ENCODE measurements around the gene DEFB113. TPM values are rescaled to one million over a fixed set of nuclear protein-coding genes. Genes with fewer than 3 reads are reported as not detected.
"Not testable (repeated sequence)": the region's sequence is repeated elsewhere in the genome, so short reads cannot be mapped to it uniquely, and the experiment has no call there.

DEFB113 gene
- total RNA-seq, 2 experiments from 2014 or later: not detected

- Histone ChIP-seq H3K4me2 (ENCODE audit: low read length) (no peak overlapping the region), H3K36me3 (ENCODE audit: insufficient read depth, low read length) (no peaks in the 10 kb centered on the region), H3K9me3 (ENCODE audit: low read length) (no peaks in the 10 kb centered on the region), H3K4me1 (ENCODE audit: insufficient read depth, low read length, poor library complexity, severe bottlenecking) (no peaks in the 10 kb centered on the region), H3K9me2 (ENCODE audit: insufficient read depth, low read length) (no peaks in the 10 kb centered on the region), H3K27ac (ENCODE audit: low read depth, low read length, poor library complexity, severe bottlenecking) (no peak overlapping the region), H4K20me1 (ENCODE audit: insufficient read depth, low read length) (no peaks in the 10 kb centered on the region), H3K79me2 (ENCODE audit: insufficient read depth, low read depth, low read length) (no peaks in the 10 kb centered on the region), H2AFZ (ENCODE audit: low read length) (no peak overlapping the region), H3K4me3 (ENCODE audit: low read depth, low read length, poor library complexity, severe bottlenecking) (no peak overlapping the region)
- TF ChIP-seq, protein P1, sequence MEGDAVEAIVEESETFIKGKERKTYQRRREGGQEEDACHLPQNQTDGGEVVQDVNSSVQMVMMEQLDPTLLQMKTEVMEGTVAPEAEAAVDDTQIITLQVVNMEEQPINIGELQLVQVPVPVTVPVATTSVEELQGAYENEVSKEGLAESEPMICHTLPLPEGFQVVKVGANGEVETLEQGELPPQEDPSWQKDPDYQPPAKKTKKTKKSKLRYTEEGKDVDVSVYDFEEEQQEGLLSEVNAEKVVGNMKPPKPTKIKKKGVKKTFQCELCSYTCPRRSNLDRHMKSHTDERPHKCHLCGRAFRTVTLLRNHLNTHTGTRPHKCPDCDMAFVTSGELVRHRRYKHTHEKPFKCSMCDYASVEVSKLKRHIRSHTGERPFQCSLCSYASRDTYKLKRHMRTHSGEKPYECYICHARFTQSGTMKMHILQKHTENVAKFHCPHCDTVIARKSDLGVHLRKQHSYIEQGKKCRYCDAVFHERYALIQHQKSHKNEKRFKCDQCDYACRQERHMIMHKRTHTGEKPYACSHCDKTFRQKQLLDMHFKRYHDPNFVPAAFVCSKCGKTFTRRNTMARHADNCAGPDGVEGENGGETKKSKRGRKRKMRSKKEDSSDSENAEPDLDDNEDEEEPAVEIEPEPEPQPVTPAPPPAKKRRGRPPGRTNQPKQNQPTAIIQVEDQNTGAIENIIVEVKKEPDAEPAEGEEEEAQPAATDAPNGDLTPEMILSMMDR (conservative IDR thresholded peaks at IDR 0.05; ENCODE audit: low read length): no peak
- no peak for TF ChIP-seq EZH2phosphoT487 (IDR thresholded peaks at IDR 0.05; ENCODE audit: borderline replicate concordance, low read depth, low read length)
- no TSS peak for BruUV-seq (replicated peaks)
- no peak for DNase-seq (ENCODE audit: low spot score)
- POLR2A ChIA-PET: no interaction called here
- CTCF ChIA-PET (ENCODE audit: unreplicated experiment): no interaction called here
- intact Hi-C loops (cut with micrococcal nuclease; ENCODE audit: unreplicated experiment): no loop called here
Measured at GRCh38 chr6:49949062-49949461, 20.4 kb downstream of the DEFB113 start.

GRCh38 chr6:49946835-49947234, 22.6 kb downstream of the DEFB113 start:
- no peak for TF ChIP-seq EZH2phosphoT487 (IDR thresholded peaks at IDR 0.05; ENCODE audit: borderline replicate concordance, low read depth, low read length)
- TF ChIP-seq, protein P1 (conservative IDR thresholded peaks at IDR 0.05; ENCODE audit: low read length): no peak
- no peaks in the 10 kb centered on the region for H3K36me3 ChIP-seq (ENCODE audit: insufficient read depth, low read length)
- no peaks in the 10 kb centered on the region for H3K9me2 ChIP-seq (ENCODE audit: insufficient read depth, low read length)
- no peaks in the 10 kb centered on the region for H4K20me1 ChIP-seq (ENCODE audit: insufficient read depth, low read length)
- H3K4me2 ChIP-seq (ENCODE audit: low read length): no peak overlapping the region
- intact Hi-C loops (cut with micrococcal nuclease; ENCODE audit: unreplicated experiment): no loop called here
- no peak overlapping the region for H3K27ac ChIP-seq (ENCODE audit: low read depth, low read length, poor library complexity, severe bottlenecking)
- no peak overlapping the region for H2AFZ ChIP-seq (ENCODE audit: low read length)
- no peak overlapping the region for H3K4me3 ChIP-seq (ENCODE audit: low read depth, low read length, poor library complexity, severe bottlenecking)
- no peak for DNase-seq (ENCODE audit: low spot score)
- H3K4me1 ChIP-seq (ENCODE audit: insufficient read depth, low read length, poor library complexity, severe bottlenecking): no peaks in the 10 kb centered on the region
- no peaks in the 10 kb centered on the region for H3K79me2 ChIP-seq (ENCODE audit: insufficient read depth, low read depth, low read length)
- CTCF ChIA-PET (ENCODE audit: unreplicated experiment): no interaction called here
- POLR2A ChIA-PET: no interaction called here
- BruUV-seq (replicated peaks): no TSS peak
- no peaks in the 10 kb centered on the region for H3K9me3 ChIP-seq (ENCODE audit: low read length)

DNA sequence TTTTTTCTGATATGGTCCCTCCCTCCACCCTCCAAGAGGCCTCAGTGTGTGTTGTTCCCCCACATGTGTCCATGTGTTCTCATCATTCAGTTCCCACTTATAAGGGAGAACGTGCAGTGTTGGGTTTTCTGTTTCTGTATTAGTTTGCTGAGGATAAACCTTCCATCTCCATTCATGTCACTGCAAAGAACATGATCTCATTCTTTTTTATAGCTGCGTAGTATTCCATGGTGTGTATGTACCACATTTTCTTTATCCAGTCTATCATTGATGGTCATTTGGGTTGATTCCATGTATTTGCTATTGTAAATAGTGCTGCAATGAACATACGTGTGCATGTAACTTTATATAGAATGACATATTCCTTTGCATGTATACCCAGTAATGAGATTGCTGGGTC, 25.4 kb downstream of the DEFB113 start:
- H3K4me3 ChIP-seq (ENCODE audit: low read depth, low read length, poor library complexity, severe bottlenecking); intact Hi-C loops (cut with micrococcal nuclease; ENCODE audit: unreplicated experiment); BruUV-seq (replicated peaks); H3K36me3 ChIP-seq (ENCODE audit: insufficient read depth, low read length); H3K79me2 ChIP-seq (ENCODE audit: insufficient read depth, low read depth, low read length); CTCF ChIA-PET (ENCODE audit: unreplicated experiment); H3K9me2 ChIP-seq (ENCODE audit: insufficient read depth, low read length); H2AFZ ChIP-seq (ENCODE audit: low read length); H3K4me2 ChIP-seq (ENCODE audit: low read length); H3K27ac ChIP-seq (ENCODE audit: low read depth, low read length, poor library complexity, severe bottlenecking); H3K4me1 ChIP-seq (ENCODE audit: insufficient read depth, low read length, poor library complexity, severe bottlenecking); DNase-seq (ENCODE audit: low spot score); H4K20me1 ChIP-seq (ENCODE audit: insufficient read depth, low read length); H3K9me3 ChIP-seq (ENCODE audit: low read length): not testable (repeated sequence)
- POLR2A ChIA-PET: interaction anchor here (0.7 kb wide), 1 partner anchor 17 kb away, joined by 4 read pairs; no protein-coding TSS in a partner anchor

Data from OCI-LY7 (cell line).